Measurements from ENCODE around the gene NINJ1. TPM values are rescaled to one million over a fixed set of nuclear protein-coding genes. Genes with fewer than 3 reads are reported as not detected.

Gene NINJ1
- total RNA-seq, 1 donor from 2014 or later = 13.4 TPM

DNA sequence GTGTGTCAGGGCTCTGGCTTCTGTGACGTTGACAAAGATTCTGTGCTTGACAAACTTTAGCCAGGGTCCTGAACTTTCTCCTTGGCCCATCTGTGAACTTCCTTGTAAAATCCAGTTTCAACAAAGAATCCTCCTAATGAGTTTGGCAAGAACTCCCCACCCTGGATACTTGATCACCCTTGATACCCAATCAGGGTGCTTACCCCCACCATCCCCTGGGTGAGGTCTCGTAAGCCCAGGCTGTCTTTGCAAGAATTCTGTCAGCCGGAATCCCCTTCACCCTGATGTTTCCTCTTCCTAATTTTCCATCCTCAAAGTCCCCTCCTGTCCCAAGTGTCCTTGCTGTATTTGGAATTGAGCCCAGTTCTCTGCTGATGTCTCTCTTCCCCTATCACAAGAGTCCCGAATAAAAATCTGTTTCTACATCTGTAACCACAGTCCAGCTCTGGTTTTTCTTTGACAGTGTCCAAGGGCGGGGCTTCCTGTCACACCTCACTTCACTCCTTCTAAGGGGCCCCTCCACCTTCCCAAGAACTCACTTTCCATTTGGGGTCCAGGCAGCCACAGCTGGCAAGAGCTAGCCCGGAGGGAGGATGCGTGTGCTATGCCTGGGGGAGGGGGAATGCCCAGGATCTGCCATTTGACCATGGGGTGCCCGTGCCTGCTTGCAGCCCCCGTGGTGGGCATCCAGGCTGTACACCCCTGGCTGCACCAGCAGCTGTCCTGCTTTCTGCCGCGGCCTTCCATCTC, 40.7 kb downstream of the NINJ1 start:
- H3K4me3 ChIP-seq (ENCODE audit: low read depth, low read length) = no peak overlapping the region
- TF ChIP-seq, protein P1, sequence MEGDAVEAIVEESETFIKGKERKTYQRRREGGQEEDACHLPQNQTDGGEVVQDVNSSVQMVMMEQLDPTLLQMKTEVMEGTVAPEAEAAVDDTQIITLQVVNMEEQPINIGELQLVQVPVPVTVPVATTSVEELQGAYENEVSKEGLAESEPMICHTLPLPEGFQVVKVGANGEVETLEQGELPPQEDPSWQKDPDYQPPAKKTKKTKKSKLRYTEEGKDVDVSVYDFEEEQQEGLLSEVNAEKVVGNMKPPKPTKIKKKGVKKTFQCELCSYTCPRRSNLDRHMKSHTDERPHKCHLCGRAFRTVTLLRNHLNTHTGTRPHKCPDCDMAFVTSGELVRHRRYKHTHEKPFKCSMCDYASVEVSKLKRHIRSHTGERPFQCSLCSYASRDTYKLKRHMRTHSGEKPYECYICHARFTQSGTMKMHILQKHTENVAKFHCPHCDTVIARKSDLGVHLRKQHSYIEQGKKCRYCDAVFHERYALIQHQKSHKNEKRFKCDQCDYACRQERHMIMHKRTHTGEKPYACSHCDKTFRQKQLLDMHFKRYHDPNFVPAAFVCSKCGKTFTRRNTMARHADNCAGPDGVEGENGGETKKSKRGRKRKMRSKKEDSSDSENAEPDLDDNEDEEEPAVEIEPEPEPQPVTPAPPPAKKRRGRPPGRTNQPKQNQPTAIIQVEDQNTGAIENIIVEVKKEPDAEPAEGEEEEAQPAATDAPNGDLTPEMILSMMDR (IDR thresholded peaks at IDR 0.05; ENCODE audit: insufficient read depth, low read length, severe bottlenecking) = no peak
- FAIRE-seq (no peak), DNase-seq (ENCODE audit: low read depth) (no peak)
- no peaks in the 10 kb centered on the region for H3K27me3 ChIP-seq (ENCODE audit: control insufficient read depth, insufficient read depth, low read length)
- no peaks in the 10 kb centered on the region for H3K36me3 ChIP-seq (ENCODE audit: control insufficient read depth, insufficient read depth, low read length)

DNA sequence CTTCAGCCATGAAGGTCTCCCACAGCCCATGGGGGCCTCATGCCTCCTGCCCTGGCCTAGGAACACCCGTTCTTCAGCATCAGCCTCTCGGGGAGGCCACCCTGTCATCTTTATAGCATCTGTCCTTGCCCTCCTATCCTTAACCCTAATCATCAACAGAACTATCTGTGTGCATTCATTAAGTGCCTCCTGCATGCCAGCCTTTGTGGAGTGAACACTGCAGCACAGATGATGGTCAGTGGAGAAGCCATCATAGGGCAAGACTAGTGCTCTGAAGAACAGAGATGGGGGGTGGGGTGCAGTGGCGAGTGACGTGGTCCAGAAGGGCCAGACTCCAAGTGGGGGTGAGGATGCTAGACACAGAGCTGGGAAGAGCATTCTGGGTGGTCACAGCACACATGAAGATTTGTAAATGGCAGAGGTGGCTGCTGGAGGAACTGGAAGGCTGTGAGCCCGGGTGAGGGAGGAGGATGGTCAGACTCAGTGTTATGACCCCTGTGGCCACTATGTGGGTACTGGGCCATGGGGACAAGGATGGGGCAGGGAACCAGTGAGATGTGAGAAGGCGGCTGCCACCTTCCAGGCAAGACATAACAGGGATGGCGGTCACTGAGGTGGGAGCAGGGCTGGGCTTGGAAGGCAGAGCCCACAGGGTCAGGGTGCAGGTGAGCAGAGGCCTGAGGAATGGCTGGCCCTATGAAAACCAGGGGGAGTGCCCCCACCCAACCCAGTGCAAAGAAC, 41.6 kb downstream of the NINJ1 start:
- FAIRE-seq = no peak

GRCh38 chr9:93091453-93092081, 42.5 kb downstream of the NINJ1 start:
- H3K36me3 ChIP-seq (ENCODE audit: control insufficient read depth, insufficient read depth, low read length) = no peaks in the 10 kb centered on the region
- no peaks in the 10 kb centered on the region for H3K27me3 ChIP-seq (ENCODE audit: control insufficient read depth, insufficient read depth, low read length)
- DNase-seq (ENCODE audit: low read depth) (peak; percentile 85), FAIRE-seq (no peak)
- TF ChIP-seq, protein P1 (IDR thresholded peaks at IDR 0.05; ENCODE audit: insufficient read depth, low read length, severe bottlenecking) = no peak
- no peak overlapping the region for H3K4me3 ChIP-seq (ENCODE audit: low read depth, low read length)

More for the DNA sequence above, 41.6 kb downstream of the NINJ1 start:
- DNase-seq (ENCODE audit: low read depth) = no peak
- Histone ChIP-seq H3K27me3 (ENCODE audit: control insufficient read depth, insufficient read depth, low read length) (no peaks in the 10 kb centered on the region), H3K36me3 (ENCODE audit: control insufficient read depth, insufficient read depth, low read length) (no peaks in the 10 kb centered on the region), H3K4me3 (ENCODE audit: low read depth, low read length) (no peak overlapping the region)
- TF ChIP-seq, protein P1 (IDR thresholded peaks at IDR 0.05; ENCODE audit: insufficient read depth, low read length, severe bottlenecking) = no peak

DNA sequence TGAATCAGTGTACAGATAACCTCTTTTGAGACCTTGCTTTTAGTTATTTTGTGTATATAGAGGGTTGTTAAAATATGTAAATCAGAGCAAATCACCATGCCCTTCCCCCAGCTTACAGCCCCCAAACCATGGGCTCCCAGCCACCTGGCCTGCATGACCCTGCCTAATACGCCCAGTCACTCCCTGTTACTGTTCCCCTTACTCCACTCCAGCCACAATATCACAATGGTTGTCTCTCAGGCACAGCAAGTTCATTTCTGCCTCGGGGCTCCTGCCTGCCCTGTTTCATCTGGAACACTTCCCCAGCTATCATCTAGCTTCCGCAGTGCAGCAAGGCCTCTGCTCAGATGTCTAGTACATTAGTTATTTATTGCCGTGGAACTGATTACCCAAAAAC, 43.0 kb downstream of the NINJ1 start:
- no peak for DNase-seq (ENCODE audit: low read depth)
- H3K4me3 ChIP-seq (ENCODE audit: low read depth, low read length) = no peak overlapping the region
- H3K36me3 ChIP-seq (ENCODE audit: control insufficient read depth, insufficient read depth, low read length) = no peaks in the 10 kb centered on the region
- TF ChIP-seq, protein P1 (IDR thresholded peaks at IDR 0.05; ENCODE audit: insufficient read depth, low read length, severe bottlenecking) = no peak
- FAIRE-seq = no peak
- no peaks in the 10 kb centered on the region for H3K27me3 ChIP-seq (ENCODE audit: control insufficient read depth, insufficient read depth, low read length)

- no peak for DNase-seq (ENCODE audit: low read depth)
- no peaks in the 10 kb centered on the region for H3K27me3 ChIP-seq (ENCODE audit: control insufficient read depth, insufficient read depth, low read length)
- TF ChIP-seq, protein P1 (IDR thresholded peaks at IDR 0.05; ENCODE audit: insufficient read depth, low read length, severe bottlenecking) = no peak
- H3K36me3 ChIP-seq (ENCODE audit: control insufficient read depth, insufficient read depth, low read length) = no peaks in the 10 kb centered on the region
- FAIRE-seq = no peak
- no peak overlapping the region for H3K4me3 ChIP-seq (ENCODE audit: low read depth, low read length)
Measured at GRCh38 chr9:93090091-93090655, 43.9 kb downstream of the NINJ1 start.
